GM19328 (cell line): ENCODE data around the gene WBP2.
"Not testable (repeated sequence)": the region's sequence is repeated elsewhere in the genome, so short reads cannot be mapped to it uniquely, and the experiment has no call there.

Experiments used
- ATAC-seq: cut with Tn5 transposase; IDR thresholded peaks from one replicate; pipeline ENCODE4 v1.9.1; 2021; ENCODE audit warnings: mild to moderate bottlenecking, moderate library complexity; ENCODE audit not compliant: unreplicated experiment

WBP2 gene

GRCh38 chr17:75818326-75818885 lies 36.7 kb downstream of the WBP2 start:
- ATAC-seq: no peak

- no peak for ATAC-seq
These were observed 37.6 kb downstream of the WBP2 start for GRCh38 chr17:75817571-75817970.

- no peak for ATAC-seq
These were observed 38.4 kb downstream of the WBP2 start for GRCh38 chr17:75816693-75817092.

GRCh38 chr17:75815399-75815798 lies 39.7 kb downstream of the WBP2 start:
- ATAC-seq: no peak

GRCh38 chr17:75814900-75815373 lies 40.2 kb downstream of the WBP2 start:
- ATAC-seq: no peak

GRCh38 chr17:75814021-75814395 lies 41.1 kb downstream of the WBP2 start:
- ATAC-seq: no peak

- no peak for ATAC-seq
These were observed 41.8 kb downstream of the WBP2 start for GRCh38 chr17:75813081-75814020.

GRCh38 chr17:75812096-75813013 lies 42.8 kb downstream of the WBP2 start:
- ATAC-seq: no peak

- no peak for ATAC-seq
These were observed 44.0 kb downstream of the WBP2 start for GRCh38 chr17:75811174-75811573.

GRCh38 chr17:75810756-75811155 lies 44.4 kb downstream of the WBP2 start:
- ATAC-seq: not testable (repeated sequence)

- no peak for ATAC-seq
These were observed 44.9 kb downstream of the WBP2 start for GRCh38 chr17:75810216-75810615.

- ATAC-seq: no peak
These were observed 45.5 kb downstream of the WBP2 start for GRCh38 chr17:75809631-75810111.

- ATAC-seq: no peak
These were observed 46.1 kb downstream of the WBP2 start for GRCh38 chr17:75808905-75809621.

- no peak for ATAC-seq
These were observed 46.6 kb downstream of the WBP2 start for GRCh38 chr17:75808549-75808904.

- no peak for ATAC-seq
These were observed 47.3 kb downstream of the WBP2 start for GRCh38 chr17:75807861-75808260.

- ATAC-seq: no peak
These were observed 48.2 kb downstream of the WBP2 start for GRCh38 chr17:75806822-75807500.

- no peak for ATAC-seq
These were observed 51.3 kb downstream of the WBP2 start for GRCh38 chr17:75803883-75804282.

GRCh38 chr17:75799402-75799801 lies 55.7 kb downstream of the WBP2 start:
- ATAC-seq: no peak

- no peak for ATAC-seq
These were observed 59.1 kb downstream of the WBP2 start for GRCh38 chr17:75795820-75796607.
